Upper lobe of right lung (tissue), 1 donor: Measurements from ENCODE around the gene CELF4. TPM values are rescaled to one million over a fixed set of nuclear protein-coding genes. Genes with fewer than 3 reads are reported as not detected.
A peak's percentile ranks its signal among the peaks of the same experiment; 100 is the strongest.

ENCODE experiments used
- ATAC-seq: fragments of 200-7000 bp; cut with Tn5 transposase; one replicate; pipeline ENCODE4 v1.9.1; 2020; ENCODE audit warnings: mild to moderate bottlenecking, moderate library complexity
- DNase-seq: peaks from one replicate; pipeline ENCODE4 v3.0.0-alpha.2; 2020
- H3K27ac ChIP-seq: fragments of 200-600 bp; one replicate; pipeline ENCODE4 v1.8.0; 2022
- H3K27me3 ChIP-seq: fragments of 200-600 bp; one replicate; pipeline ENCODE4 v1.8.0; 2022; ENCODE audit warnings: mild to moderate bottlenecking
- H3K36me3 ChIP-seq: fragments of 200-600 bp; one replicate; pipeline ENCODE4 v1.8.0; 2022
- H3K4me1 ChIP-seq: fragments of 200-600 bp; one replicate; pipeline ENCODE4 v1.8.0; 2022
- H3K4me3 ChIP-seq: fragments of 200-600 bp; one replicate; pipeline ENCODE4 v1.8.0; 2022; ENCODE audit warnings: mild to moderate bottlenecking
- H3K9me3 ChIP-seq: fragments of 200-600 bp; one replicate; pipeline ENCODE4 v1.8.0; 2022
- intact Hi-C: fragments of 100-400 bp; cut with DNase I; formaldehyde crosslinking; loops from one replicate; pipeline ENCODE4 v1.11.0; 2022
- total RNA-seq: library from RNA; stranded (reverse); fragmentation: NEBNext Ultra II Directional; extraction: Animal tissue kit (Norgen Biotek cat#: 25700); gene quantifications from one replicate; pipeline ENCODE4 v1.2.1, GENCODE V29; 2021
- TF ChIP-seq, protein P1 (sequence below): fragments of 200-600 bp; IDR thresholded peaks from one replicate; pipeline ENCODE4 v1.8.0; 2022; ENCODE audit warnings: antibody characterized with exemption
- donor health status: DM: no; HTN: yes; CAD: no; lungs with severe emphysema.

Gene CELF4
- total RNA-seq, 1 donor from 2014 or later: 1.2 TPM

DNA sequence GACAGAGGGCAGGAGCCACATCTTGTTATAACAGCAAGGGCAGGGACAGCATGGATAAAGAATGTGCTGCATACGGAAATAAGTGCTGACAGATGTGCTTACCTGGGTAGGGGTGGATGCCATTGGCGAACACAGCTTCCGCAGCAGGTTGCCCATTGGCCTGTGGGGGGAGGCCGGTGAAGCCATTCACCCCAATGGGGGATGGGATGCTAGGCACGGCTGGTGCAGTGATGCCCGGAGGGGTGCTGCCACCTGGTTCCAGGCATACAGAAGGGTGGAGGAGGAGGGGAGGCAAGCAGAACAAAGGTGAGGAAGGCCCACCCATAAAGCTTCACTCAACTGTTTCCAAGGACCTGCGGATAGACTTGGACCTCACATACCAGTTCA lies 294.9 kb downstream of the CELF4 start:
- Histone ChIP-seq H3K27me3 (peaks cover 20% of the 10 kb centered on the region), H3K4me1 (no peaks in the 10 kb centered on the region), H3K9me3 (no peaks in the 10 kb centered on the region), H3K36me3 (no peaks in the 10 kb centered on the region), H3K4me3 (no peak overlapping the region), H3K27ac (no peak overlapping the region)
- ATAC-seq (no peak), DNase-seq (no peak)
- intact Hi-C loops: no loop called here
- TF ChIP-seq, protein P1, sequence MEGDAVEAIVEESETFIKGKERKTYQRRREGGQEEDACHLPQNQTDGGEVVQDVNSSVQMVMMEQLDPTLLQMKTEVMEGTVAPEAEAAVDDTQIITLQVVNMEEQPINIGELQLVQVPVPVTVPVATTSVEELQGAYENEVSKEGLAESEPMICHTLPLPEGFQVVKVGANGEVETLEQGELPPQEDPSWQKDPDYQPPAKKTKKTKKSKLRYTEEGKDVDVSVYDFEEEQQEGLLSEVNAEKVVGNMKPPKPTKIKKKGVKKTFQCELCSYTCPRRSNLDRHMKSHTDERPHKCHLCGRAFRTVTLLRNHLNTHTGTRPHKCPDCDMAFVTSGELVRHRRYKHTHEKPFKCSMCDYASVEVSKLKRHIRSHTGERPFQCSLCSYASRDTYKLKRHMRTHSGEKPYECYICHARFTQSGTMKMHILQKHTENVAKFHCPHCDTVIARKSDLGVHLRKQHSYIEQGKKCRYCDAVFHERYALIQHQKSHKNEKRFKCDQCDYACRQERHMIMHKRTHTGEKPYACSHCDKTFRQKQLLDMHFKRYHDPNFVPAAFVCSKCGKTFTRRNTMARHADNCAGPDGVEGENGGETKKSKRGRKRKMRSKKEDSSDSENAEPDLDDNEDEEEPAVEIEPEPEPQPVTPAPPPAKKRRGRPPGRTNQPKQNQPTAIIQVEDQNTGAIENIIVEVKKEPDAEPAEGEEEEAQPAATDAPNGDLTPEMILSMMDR: no peak

DNA sequence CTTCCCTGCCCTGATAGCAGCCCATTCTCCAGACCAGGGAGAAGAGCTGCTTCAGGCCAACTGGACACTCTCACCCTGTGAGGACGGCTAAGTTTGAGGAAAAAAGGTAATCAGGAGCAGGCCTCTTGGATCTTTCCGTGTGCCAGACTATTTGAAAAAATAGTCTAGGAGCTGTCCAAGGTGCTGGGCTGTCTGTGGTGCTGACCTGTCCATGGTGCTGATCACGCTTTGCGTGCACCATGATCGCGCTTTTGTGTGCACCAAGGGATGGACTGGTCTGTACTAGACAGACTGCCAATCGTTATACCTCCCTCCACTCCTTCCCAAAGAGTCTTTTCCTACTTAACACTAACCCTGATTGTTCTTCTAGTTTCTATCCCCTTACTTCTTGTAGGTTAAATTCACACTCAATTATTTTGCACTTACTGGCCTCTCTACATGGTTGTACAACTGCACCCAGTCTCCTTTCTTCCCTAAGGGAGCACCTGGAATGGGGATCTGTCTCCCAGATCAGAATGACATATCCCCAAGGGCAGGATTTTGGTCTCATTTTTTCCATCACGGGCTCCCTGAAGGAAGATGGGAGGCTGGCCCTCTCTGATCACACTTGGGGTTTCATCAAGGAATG lies 295.4 kb downstream of the CELF4 start:
- DNase-seq: no peak
- TF ChIP-seq, protein P1: no peak
- Histone ChIP-seq H3K4me1 (no peaks in the 10 kb centered on the region), H3K4me3 (no peak overlapping the region), H3K36me3 (no peaks in the 10 kb centered on the region), H3K9me3 (no peaks in the 10 kb centered on the region), H3K27me3 (peaks cover 17% of the 10 kb centered on the region), H3K27ac (no peak overlapping the region)
- peak; percentile 68 for ATAC-seq
- intact Hi-C loops: no loop called here

DNA sequence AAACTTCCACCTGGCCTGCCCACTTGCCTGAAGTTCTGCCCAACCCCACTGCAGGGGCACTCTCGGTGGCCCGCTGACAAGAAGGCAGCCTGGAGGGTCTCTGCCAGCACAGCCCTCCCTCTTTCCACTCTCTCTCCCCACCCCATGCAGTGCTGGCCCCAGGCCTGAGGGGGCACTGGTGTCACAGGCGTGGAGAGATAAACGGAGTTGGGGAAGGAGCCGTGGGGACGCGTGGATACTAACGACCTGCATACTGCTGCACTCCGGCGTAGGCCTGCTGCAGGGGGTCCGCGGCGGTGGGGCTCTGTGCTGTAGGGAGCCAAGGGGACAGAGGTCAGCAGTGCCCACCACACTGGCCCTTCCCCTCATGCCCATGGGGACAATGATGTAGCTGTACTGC lies 299.3 kb downstream of the CELF4 start:
- ATAC-seq (no peak), DNase-seq (no peak)
- Histone ChIP-seq H3K4me1 (no peaks in the 10 kb centered on the region), H3K27ac (no peak overlapping the region), H3K27me3 (no peaks in the 10 kb centered on the region), H3K36me3 (no peaks in the 10 kb centered on the region), H3K9me3 (no peaks in the 10 kb centered on the region), H3K4me3 (no peak overlapping the region)
- TF ChIP-seq, protein P1: no peak
- intact Hi-C loops: no loop called here

DNA sequence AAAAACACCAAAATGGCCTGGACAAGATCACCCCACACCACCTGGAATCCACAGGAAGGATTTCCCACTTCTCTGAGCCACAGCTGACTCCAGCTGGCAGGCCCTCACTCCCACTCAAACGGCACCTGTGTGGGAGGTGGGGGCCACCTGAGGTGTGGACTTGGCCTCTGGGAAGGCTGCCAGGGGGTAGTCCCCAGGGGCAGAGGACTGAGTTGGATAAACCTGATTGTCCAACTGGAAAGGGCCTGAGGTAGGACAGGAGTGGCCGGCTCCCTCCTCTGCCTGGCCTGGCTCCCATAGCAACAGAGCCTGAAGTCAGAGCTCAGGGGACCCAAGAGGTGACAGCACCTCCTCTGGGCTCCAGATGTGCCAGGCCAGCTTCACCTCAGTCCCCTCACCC lies 300.2 kb downstream of the CELF4 start:
- no peaks in the 10 kb centered on the region for H3K9me3 ChIP-seq
- no peaks in the 10 kb centered on the region for H3K4me1 ChIP-seq
- DNase-seq: no peak
- TF ChIP-seq, protein P1: no peak
- no peak for ATAC-seq
- H3K27ac ChIP-seq: no peak overlapping the region
- H3K4me3 ChIP-seq: no peak overlapping the region
- no peaks in the 10 kb centered on the region for H3K27me3 ChIP-seq
- intact Hi-C loops: no loop called here
- H3K36me3 ChIP-seq: no peaks in the 10 kb centered on the region

DNA sequence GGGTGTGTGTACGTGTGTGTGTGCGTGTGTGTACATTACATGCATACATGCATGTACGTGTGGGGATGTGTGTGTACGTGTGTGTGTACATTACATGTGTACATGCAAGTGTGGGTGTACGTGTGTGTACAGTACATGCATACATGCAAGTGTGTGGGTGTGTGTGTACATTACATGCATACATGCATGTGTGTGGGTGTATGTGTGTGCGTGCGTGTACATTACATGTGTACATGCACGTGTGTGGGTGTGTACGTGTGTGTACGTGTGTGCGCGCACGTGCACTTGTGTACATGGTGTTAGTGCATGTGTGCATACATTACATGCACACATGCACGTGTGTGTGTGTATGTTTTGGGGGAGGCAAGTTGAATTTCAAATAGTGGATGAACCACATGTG lies 300.6 kb downstream of the CELF4 start:
- H3K27ac ChIP-seq: no peak overlapping the region
- intact Hi-C loops: no loop called here

More for the DNA sequence above, 300.6 kb downstream of the CELF4 start:
- H3K27me3 ChIP-seq: no peaks in the 10 kb centered on the region
- ATAC-seq (no peak), DNase-seq (no peak)
- no peaks in the 10 kb centered on the region for H3K4me1 ChIP-seq
- no peaks in the 10 kb centered on the region for H3K36me3 ChIP-seq
- H3K9me3 ChIP-seq: no peaks in the 10 kb centered on the region
- H3K4me3 ChIP-seq: no peak overlapping the region
- TF ChIP-seq, protein P1: no peak
